Cardiac fibroblast (primary cell): Measurements from ENCODE around the gene COL16A1.

ENCODE experiments used
- DNase-seq, 2 donors: peaks; one replicate each; pipeline versions ENCODE4 v3.0.0 to v3.0.0-alpha.2; 2010; ENCODE audit warnings: low read depth in 2 of 2
- H3K4me3 ChIP-seq, 2 donors: replicated peaks in 1 of 2; 1 replicate in 1 of 2; 2 replicates in 1 of 2; pipeline ENCODE4 v1.5.1; 2011; ENCODE audit warnings: low read depth in 2 of 2, low read length in 2 of 2, mild to moderate bottlenecking in 2 of 2, moderate library complexity in 1 of 2
- TF ChIP-seq, protein P1 (sequence below): IDR thresholded peaks from one replicate; pipeline ENCODE4 v1.5.1; 2011; ENCODE audit warnings: low read depth, mild to moderate bottlenecking, low read length, inconsistent platforms

The COL16A1 gene

DNA sequence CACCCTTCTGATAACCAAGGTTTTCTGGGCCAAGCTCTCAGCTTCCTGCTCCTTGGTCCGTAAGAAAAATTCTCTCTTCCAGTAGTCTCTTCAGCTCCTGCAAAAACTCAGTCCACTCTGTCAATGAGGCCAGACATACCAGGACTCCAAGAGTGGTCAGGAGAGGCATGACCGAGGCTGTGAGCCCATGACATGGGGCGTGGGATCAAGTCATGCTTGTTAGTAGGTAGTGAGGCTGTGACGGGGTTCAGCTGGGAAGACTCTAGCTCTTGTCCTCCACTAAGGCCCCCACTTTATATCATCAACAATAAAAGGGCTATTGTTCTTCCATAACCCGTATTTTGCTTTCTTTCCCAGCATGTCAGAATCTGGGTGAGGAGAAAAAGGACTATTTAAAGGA lies 96.5 kb downstream of the COL16A1 start:
- DNase-seq: no peak
- no peak overlapping the region for H3K4me3 ChIP-seq
- TF ChIP-seq, protein P1, sequence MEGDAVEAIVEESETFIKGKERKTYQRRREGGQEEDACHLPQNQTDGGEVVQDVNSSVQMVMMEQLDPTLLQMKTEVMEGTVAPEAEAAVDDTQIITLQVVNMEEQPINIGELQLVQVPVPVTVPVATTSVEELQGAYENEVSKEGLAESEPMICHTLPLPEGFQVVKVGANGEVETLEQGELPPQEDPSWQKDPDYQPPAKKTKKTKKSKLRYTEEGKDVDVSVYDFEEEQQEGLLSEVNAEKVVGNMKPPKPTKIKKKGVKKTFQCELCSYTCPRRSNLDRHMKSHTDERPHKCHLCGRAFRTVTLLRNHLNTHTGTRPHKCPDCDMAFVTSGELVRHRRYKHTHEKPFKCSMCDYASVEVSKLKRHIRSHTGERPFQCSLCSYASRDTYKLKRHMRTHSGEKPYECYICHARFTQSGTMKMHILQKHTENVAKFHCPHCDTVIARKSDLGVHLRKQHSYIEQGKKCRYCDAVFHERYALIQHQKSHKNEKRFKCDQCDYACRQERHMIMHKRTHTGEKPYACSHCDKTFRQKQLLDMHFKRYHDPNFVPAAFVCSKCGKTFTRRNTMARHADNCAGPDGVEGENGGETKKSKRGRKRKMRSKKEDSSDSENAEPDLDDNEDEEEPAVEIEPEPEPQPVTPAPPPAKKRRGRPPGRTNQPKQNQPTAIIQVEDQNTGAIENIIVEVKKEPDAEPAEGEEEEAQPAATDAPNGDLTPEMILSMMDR: no peak

DNA sequence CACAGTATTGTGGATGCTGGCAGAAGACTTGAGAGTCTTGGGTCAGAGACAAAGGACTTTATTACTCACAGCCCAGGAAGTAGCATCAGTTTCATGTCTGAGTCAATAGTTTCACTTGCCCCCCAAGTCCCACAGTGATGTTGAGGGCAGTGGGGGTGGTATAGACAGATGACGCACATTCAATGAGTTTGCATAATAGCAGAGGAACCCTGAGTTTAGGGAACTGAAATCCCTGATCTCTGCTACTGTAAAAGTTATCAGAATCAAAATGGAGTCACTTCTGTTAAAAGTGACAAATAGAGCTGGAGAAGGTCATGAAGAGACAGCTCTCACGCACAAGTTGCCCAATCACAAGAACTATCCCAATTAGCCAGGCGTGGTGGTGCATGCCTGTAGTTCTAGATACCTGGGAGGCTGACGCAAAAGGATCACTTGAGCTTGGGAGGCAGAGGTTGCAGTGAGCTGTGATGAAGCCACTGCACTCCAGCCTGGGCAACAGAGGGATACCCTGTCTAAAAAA lies 97.8 kb downstream of the COL16A1 start:
- peak; percentile 46 to 91 for DNase-seq
- TF ChIP-seq, protein P1: no peak
- H3K4me3 ChIP-seq: no peak overlapping the region
